ENCODE results near the gene ILRUN.
A peak's percentile ranks its signal among the peaks of the same experiment; 100 is the strongest.
"Not testable (repeated sequence)": the region's sequence is repeated elsewhere in the genome, so short reads cannot be mapped to it uniquely, and the experiment has no call there.

Gene ILRUN

DNA sequence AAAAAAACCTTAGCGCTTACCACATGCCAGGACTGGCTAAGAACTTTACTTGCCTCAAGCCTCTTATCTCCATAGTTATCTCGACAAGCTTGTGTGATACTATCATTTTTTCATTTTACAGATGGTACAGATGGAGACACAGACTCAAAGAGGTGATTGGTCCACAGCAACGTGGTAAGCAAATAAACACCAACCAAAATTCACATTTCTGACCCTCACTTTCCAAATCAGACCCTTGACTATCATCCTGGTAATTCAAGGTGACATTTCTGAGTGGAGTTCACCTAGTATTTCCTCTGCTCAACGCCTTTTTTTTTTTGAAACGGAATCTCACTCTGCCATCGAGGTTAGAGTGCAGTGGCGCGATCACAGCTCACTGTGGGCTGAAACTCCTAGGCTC lies 25.9 kb upstream of the ILRUN start:
- H3K9me3 ChIP-seq (ENCODE audit: insufficient read depth, low read depth, low read length), result peaks cover 4% of the 10 kb centered on the region; the same call in 1 of the 2 replicates
- no peak overlapping the region for H3K9ac ChIP-seq (ENCODE audit: low read depth, low read length)
- 92% methylated on average over 8 of the region's 8 CpGs for WGBS
- peaks cover 13% of the 10 kb centered on the region for H3K4me1 ChIP-seq (ENCODE audit: insufficient read depth, low read length)
- no peaks in the 10 kb centered on the region for H3K36me3 ChIP-seq (ENCODE audit: insufficient read depth, low read length)
- no peak overlapping the region for H3K4me3 ChIP-seq (ENCODE audit: low read length)
- no peak overlapping the region for H3K27ac ChIP-seq (ENCODE audit: low read depth, low read length)
- no peaks in the 10 kb centered on the region for H3K27me3 ChIP-seq (ENCODE audit: insufficient read depth, low read length)

DNA sequence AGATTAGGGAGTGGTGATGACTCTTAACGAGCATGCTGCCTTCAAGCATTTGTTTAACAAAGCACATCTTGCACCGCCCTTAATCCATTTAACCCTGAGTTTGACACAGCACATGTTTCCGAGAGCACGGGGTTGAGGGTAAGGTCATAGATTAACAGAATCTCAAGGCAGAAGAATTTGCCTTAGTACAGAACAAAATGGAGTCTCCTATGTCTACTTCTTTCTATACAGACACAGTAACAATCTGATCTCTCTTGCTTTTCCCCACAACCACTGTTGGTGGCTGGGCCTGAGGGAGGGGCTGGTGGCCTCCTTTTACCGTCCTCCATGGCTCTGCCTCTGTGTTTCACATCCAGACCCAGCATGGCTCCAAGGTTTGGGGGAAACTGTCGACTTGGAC lies 23.6 kb upstream of the ILRUN start:
- 15% methylated on average over 5 of the region's 6 CpGs for WGBS
- H3K4me3 ChIP-seq (ENCODE audit: low read length); H3K36me3 ChIP-seq (ENCODE audit: insufficient read depth, low read length); H3K9ac ChIP-seq (ENCODE audit: low read depth, low read length); H3K27me3 ChIP-seq (ENCODE audit: insufficient read depth, low read length); H3K9me3 ChIP-seq (ENCODE audit: insufficient read depth, low read depth, low read length): not testable (repeated sequence)
- H3K27ac ChIP-seq (ENCODE audit: low read depth, low read length), result peak overlapping the region; percentile 61; the same call in 1 of the 2 replicates
- peaks cover 13% of the 10 kb centered on the region for H3K4me1 ChIP-seq (ENCODE audit: insufficient read depth, low read length)

DNA sequence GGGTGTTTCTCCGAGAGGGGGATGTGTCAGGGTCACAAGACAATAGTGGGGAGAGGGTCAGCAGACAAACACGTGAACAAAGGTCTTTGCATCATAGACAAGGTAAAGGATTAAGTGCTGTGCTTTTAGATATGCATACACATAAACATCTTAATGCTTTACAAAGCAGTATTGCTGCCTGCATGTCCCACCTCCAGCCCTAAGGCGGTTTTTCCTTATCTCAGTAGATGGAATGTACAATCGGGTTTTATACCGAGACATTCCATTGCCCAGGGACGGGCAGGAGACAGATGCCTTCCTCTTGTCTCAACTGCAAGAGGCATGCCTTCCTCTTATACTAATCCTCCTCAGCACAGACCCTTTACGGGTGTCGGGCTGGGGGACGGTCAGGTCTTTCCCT lies 23.1 kb upstream of the ILRUN start:
- not testable (repeated sequence) for H3K4me3 ChIP-seq (ENCODE audit: low read length); H3K9me3 ChIP-seq (ENCODE audit: insufficient read depth, low read depth, low read length); H3K27me3 ChIP-seq (ENCODE audit: insufficient read depth, low read length); H3K27ac ChIP-seq (ENCODE audit: low read depth, low read length); H3K36me3 ChIP-seq (ENCODE audit: insufficient read depth, low read length); H3K9ac ChIP-seq (ENCODE audit: low read depth, low read length)
- 3% methylated on average over 4 of the region's 9 CpGs for WGBS
- H3K4me1 ChIP-seq (ENCODE audit: insufficient read depth, low read length), result peaks cover 13% of the 10 kb centered on the region

DNA sequence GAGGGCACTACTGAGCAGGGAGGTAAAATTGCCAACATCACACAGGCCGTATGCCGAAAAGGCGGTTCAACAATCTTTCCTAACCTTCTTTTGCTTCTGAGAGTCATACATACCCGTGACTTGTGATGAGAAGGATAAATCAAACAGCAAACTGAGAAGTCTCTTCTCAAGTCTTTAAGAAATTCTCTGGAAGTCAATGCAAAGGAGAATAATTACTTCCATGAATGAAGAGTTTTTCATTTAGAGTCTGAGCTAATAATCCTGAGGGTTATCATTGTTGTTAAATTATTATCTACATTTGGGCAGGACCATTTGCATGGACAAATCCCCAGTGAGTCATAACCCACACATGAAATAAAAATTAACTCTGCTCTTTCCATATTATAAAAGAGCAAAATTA lies 22.4 kb upstream of the ILRUN start:
- WGBS, result 76% methylated on average over 4 of the region's 4 CpGs
- Histone ChIP-seq H3K36me3 (ENCODE audit: insufficient read depth, low read length) (no peaks in the 10 kb centered on the region), H3K27ac (ENCODE audit: low read depth, low read length) (peak overlapping the region; percentile 79; the same call in 1 of the 2 replicates), H3K4me1 (ENCODE audit: insufficient read depth, low read length) (peaks cover 13% of the 10 kb centered on the region), H3K27me3 (ENCODE audit: insufficient read depth, low read length) (no peaks in the 10 kb centered on the region), H3K9ac (ENCODE audit: low read depth, low read length) (peak overlapping the region; percentile 22; the same call in 1 of the 2 replicates), H3K4me3 (ENCODE audit: low read length) (0 out of 2 replicates have a peak overlapping the region, but pooled peaks have one; percentile 3), H3K9me3 (ENCODE audit: insufficient read depth, low read depth, low read length) (no peaks in the 10 kb centered on the region)

DNA sequence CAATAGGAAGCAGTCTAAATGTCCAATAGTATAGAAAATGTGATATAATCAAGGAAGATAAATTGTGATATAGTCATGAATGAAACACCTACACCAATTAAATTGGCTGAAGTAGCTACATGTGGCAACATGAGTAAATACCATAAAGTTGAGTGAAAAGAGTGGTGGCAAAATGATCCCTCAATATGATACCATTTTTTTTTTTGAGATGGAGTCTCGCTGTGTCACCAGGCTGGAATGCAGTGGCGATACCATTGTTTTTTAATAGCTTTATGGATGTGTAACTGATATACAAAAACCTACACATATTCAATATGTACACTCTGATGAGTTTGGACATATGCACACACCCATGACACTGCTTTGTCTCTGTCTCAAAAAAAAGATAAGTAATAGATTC lies 20.9 kb upstream of the ILRUN start:
- WGBS, result 80% methylated on average over 1 of the region's 2 CpGs
- no peak overlapping the region for H3K4me3 ChIP-seq (ENCODE audit: low read length)
- H3K27ac ChIP-seq (ENCODE audit: low read depth, low read length), result no peak overlapping the region
- no peaks in the 10 kb centered on the region for H3K9me3 ChIP-seq (ENCODE audit: insufficient read depth, low read depth, low read length)
- H3K27me3 ChIP-seq (ENCODE audit: insufficient read depth, low read length), result no peaks in the 10 kb centered on the region
- peaks cover 11% of the 10 kb centered on the region for H3K4me1 ChIP-seq (ENCODE audit: insufficient read depth, low read length)
- H3K36me3 ChIP-seq (ENCODE audit: insufficient read depth, low read length), result no peaks in the 10 kb centered on the region
- H3K9ac ChIP-seq (ENCODE audit: low read depth, low read length), result no peak overlapping the region

DNA sequence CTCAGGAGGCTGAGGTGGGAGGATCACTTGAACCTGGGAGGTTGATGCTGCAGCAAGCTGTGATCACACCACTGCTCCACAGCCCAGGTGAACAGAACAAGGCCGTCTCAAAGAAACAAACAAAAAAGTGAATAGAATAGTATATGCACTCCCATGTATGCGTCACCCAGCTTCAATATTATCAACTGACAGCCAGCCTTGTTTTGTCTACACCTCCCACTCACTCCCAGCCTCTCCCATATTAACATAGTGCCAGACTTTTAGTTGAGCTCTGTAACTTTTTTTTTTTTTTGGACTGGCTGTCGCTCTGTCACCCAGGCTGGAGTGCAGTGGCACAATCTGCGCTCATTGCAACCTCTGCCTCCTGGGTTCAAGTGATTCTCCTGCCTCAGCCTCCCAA lies 18.1 kb upstream of the ILRUN start:
- no peaks in the 10 kb centered on the region for H3K27me3 ChIP-seq (ENCODE audit: insufficient read depth, low read length)
- no peak overlapping the region for H3K27ac ChIP-seq (ENCODE audit: low read depth, low read length)
- WGBS, result 92% methylated on average over 3 of the region's 4 CpGs
- H3K9me3 ChIP-seq (ENCODE audit: insufficient read depth, low read depth, low read length), result no peaks in the 10 kb centered on the region
- no peak overlapping the region for H3K9ac ChIP-seq (ENCODE audit: low read depth, low read length)
- H3K4me1 ChIP-seq (ENCODE audit: insufficient read depth, low read length), result peaks cover 7% of the 10 kb centered on the region
- H3K36me3 ChIP-seq (ENCODE audit: insufficient read depth, low read length), result no peaks in the 10 kb centered on the region
- H3K4me3 ChIP-seq (ENCODE audit: low read length), result no peak overlapping the region

DNA sequence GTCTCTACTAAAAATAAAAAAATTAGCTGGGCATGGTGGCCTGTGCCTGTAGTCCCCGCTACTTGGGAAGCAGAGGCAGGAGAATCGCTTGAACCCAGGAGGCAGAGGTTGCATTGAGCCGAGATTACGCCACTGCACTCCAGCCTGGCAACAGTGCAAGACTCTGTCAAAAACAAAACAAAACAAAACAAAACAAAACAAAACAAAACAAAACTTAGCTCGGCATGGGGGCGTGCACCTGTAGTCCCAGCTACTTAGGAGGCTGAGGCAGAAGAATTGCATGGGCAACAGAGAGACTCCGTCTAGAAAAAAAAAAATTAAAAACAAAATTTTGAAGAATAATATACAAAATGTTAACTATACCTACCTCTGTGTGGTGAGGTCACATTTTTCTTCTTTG lies 16.3 kb upstream of the ILRUN start:
- not testable (repeated sequence) for H3K27ac ChIP-seq (ENCODE audit: low read depth, low read length); H3K27me3 ChIP-seq (ENCODE audit: insufficient read depth, low read length); H3K4me1 ChIP-seq (ENCODE audit: insufficient read depth, low read length); H3K4me3 ChIP-seq (ENCODE audit: low read length); H3K36me3 ChIP-seq (ENCODE audit: insufficient read depth, low read length); H3K9ac ChIP-seq (ENCODE audit: low read depth, low read length); H3K9me3 ChIP-seq (ENCODE audit: insufficient read depth, low read depth, low read length)
- WGBS, result 96% methylated on average over 7 of the region's 7 CpGs

DNA sequence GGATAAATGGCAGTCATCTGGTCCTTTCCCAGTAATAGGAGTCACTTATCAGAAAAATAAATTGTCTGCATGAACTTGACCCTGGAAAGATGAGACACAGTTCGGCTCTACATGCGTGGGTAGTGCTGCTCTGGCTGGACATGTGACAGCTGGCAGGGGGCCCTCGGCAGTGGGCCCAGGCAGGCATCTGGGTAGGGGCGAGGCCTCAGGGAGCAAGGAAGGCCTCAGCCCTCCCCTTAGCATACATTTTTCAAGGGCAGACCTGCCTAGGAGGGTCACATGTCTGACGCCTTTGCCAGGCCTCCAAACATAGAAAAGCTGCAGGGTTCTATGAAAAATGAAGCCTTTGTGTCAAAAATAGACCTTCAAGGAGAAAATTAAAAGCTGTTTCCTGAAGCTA lies 12.8 kb upstream of the ILRUN start:
- no peak overlapping the region for H3K9ac ChIP-seq (ENCODE audit: low read depth, low read length)
- no peaks in the 10 kb centered on the region for H3K36me3 ChIP-seq (ENCODE audit: insufficient read depth, low read length)
- H3K4me3 ChIP-seq (ENCODE audit: low read length), result no peak overlapping the region
- no peaks in the 10 kb centered on the region for H3K27me3 ChIP-seq (ENCODE audit: insufficient read depth, low read length)
- H3K9me3 ChIP-seq (ENCODE audit: insufficient read depth, low read depth, low read length), result no peaks in the 10 kb centered on the region
- no peaks in the 10 kb centered on the region for H3K4me1 ChIP-seq (ENCODE audit: insufficient read depth, low read length)
- WGBS, result 87% methylated on average over 5 of the region's 5 CpGs
- no peak overlapping the region for H3K27ac ChIP-seq (ENCODE audit: low read depth, low read length)

DNA sequence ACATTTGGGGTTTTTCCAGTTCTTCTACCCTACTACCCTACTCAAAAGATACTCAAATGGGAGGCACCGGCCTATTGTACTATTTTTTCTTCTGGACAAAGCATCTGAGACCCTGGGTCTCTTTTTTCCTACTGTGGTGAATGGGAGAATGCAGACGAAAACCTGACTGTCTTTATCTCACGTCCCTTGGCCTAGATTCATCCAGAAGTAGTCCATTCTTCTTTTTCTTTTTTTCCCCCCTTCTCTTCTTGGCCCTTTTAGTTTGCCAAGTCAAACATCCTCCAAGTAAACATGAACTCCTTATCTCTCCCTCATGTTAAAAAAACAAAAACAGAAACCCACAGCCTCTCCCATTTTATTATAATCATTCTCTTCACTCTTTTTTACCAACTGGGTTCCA lies 8.7 kb upstream of the ILRUN start:
- H3K36me3 ChIP-seq (ENCODE audit: insufficient read depth, low read length), result no peaks in the 10 kb centered on the region
- H3K9ac ChIP-seq (ENCODE audit: low read depth, low read length), result no peak overlapping the region
- 82% methylated on average over 3 of the region's 3 CpGs for WGBS
- H3K27me3 ChIP-seq (ENCODE audit: insufficient read depth, low read length), result no peaks in the 10 kb centered on the region
- H3K27ac ChIP-seq (ENCODE audit: low read depth, low read length), result no peak overlapping the region
- H3K4me1 ChIP-seq (ENCODE audit: insufficient read depth, low read length), result no peaks in the 10 kb centered on the region
- no peak overlapping the region for H3K4me3 ChIP-seq (ENCODE audit: low read length)
- H3K9me3 ChIP-seq (ENCODE audit: insufficient read depth, low read depth, low read length), result no peaks in the 10 kb centered on the region

DNA sequence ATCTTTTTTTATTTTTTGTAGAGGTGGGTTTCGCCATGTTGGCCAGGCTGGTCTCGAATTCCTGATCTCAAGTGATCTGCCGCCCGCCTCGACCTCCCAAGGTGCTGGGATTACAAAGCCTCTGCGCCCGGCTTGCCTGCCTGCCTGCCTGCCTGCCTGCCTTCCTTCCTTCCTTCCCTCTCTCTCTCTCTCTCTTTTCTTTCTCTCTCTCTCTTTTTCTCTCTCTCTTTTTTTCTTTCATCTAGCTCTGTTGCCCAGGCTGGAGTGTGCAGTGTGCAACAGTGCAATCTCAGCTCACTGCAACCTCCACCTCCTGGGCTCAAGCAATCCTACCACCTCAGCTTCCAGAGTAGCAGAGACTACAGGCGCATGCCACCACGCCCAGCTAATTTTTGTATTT lies 4.6 kb upstream of the ILRUN start:
- no peak overlapping the region for H3K27ac ChIP-seq (ENCODE audit: low read depth, low read length)
- H3K36me3 ChIP-seq (ENCODE audit: insufficient read depth, low read length), result no peaks in the 10 kb centered on the region
- H3K27me3 ChIP-seq (ENCODE audit: insufficient read depth, low read length), result no peaks in the 10 kb centered on the region
- H3K4me1 ChIP-seq (ENCODE audit: insufficient read depth, low read length), result no peaks in the 10 kb centered on the region
- no peak overlapping the region for H3K9ac ChIP-seq (ENCODE audit: low read depth, low read length)
- WGBS, result 84% methylated on average over 9 of the region's 9 CpGs
- no peak overlapping the region for H3K4me3 ChIP-seq (ENCODE audit: low read length)
- no peaks in the 10 kb centered on the region for H3K9me3 ChIP-seq (ENCODE audit: insufficient read depth, low read depth, low read length)

DNA sequence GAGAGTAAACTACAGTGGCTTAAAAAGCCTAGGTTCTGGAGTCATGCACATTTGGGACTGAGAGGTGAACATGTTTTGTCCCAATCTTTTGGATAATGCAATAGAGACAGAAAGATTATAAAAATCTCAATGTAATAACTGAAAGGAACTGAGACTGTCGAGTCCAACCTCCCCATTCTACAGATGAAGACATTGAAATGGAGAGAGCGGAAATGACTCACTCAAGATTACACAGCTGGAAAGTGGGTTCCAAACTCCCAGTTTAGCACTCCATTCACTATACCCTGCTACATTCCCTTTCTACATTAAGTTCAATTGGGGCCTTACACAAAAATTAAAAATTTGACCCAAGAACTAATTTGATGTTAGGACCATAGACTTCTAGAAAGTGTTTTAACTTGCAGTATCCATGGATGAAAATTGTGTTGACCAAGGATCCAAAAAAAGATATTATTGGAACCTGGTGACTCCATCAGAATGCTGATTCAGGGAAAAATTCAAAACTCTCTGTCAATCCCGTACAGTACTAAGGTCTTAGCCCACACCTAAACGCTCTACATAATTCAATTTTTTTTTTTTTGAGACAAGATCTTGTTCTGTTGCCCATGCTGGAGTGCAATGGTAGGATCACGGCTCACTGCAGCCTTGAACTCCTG lies 1.5 kb upstream of the ILRUN start:
- H3K27ac ChIP-seq (ENCODE audit: low read depth, low read length), result no peak overlapping the region
- H3K9ac ChIP-seq (ENCODE audit: low read depth, low read length), result no peak overlapping the region
- 89% methylated on average over 5 of the region's 5 CpGs for WGBS
- no peak overlapping the region for H3K4me3 ChIP-seq (ENCODE audit: low read length)
- no peaks in the 10 kb centered on the region for H3K9me3 ChIP-seq (ENCODE audit: insufficient read depth, low read depth, low read length)
- peaks cover 12% of the 10 kb centered on the region for H3K4me1 ChIP-seq (ENCODE audit: insufficient read depth, low read length)
- no peaks in the 10 kb centered on the region for H3K36me3 ChIP-seq (ENCODE audit: insufficient read depth, low read length)
- no peaks in the 10 kb centered on the region for H3K27me3 ChIP-seq (ENCODE audit: insufficient read depth, low read length)

DNA sequence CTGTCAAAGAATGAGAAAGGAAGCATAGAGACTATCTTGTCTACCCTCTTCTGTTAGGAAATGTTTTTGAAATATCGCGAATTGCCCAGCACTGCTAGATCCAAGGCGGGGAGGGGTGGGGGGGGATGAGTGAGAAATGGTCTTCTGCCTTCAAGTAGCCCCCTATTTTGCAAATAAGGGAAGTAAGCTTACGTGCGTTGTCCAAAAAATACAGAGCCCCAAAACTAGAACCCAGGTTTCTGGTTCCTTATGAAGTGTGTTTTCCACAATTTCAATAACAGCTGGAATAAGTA lies 923 bp upstream of the ILRUN start:
- H3K4me3 ChIP-seq (ENCODE audit: low read length), result peak overlapping the region; percentile 98
- no peaks in the 10 kb centered on the region for H3K27me3 ChIP-seq (ENCODE audit: insufficient read depth, low read length)
- H3K4me1 ChIP-seq (ENCODE audit: insufficient read depth, low read length), result peaks cover 12% of the 10 kb centered on the region
- H3K9me3 ChIP-seq (ENCODE audit: insufficient read depth, low read depth, low read length), result no peaks in the 10 kb centered on the region
- no peaks in the 10 kb centered on the region for H3K36me3 ChIP-seq (ENCODE audit: insufficient read depth, low read length)
- 88% methylated on average over 5 of the region's 5 CpGs for WGBS
- H3K27ac ChIP-seq (ENCODE audit: low read depth, low read length), result no peak overlapping the region
- H3K9ac ChIP-seq (ENCODE audit: low read depth, low read length), result no peak overlapping the region
